K562 (cell line): Measurements from ENCODE around the gene MRNIP. TPM values are rescaled to one million over a fixed set of nuclear protein-coding genes. Genes with fewer than 3 reads are reported as not detected.
A peak's percentile ranks its signal among the peaks of the same experiment; 100 is the strongest.

ENCODE experiments used
- BRF1 ChIP-seq: IDR thresholded peaks from 3 replicates; pipeline ENCODE4 v1.6.1; 2011; ENCODE audit warnings: borderline replicate concordance, mild to moderate bottlenecking; ENCODE audit not compliant: insufficient read length; ENCODE audit errors: extremely low read depth
- CHCHD3 ChIP-seq: fragments of 250-450 bp; sonication (Bioruptor Pico); IDR thresholded peaks from 2 replicates; pipeline ENCODE4 v2.1.2; 2022; ENCODE audit warnings: mild to moderate bottlenecking
- CREB5 ChIP-seq: fragments of 250-450 bp; sonication (Bioruptor Pico); IDR thresholded peaks from 2 replicates; pipeline ENCODE4 v1.5.0; 2020; ENCODE audit warnings: mild to moderate bottlenecking
- CXXC5 ChIP-seq: fragments of 250-450 bp; sonication (Bioruptor Pico); IDR thresholded peaks from 2 replicates; pipeline ENCODE4 v1.8.0; 2022; ENCODE audit warnings: inconsistent platforms, mild to moderate bottlenecking, moderate library complexity
- E2F3 ChIP-seq: fragments of 250-450 bp; sonication (Bioruptor Pico); IDR thresholded peaks from 2 replicates; pipeline ENCODE4 v1.4.0; 2020; ENCODE audit warnings: mild to moderate bottlenecking
- ESRRA ChIP-seq: fragments of 450-650 bp; IDR thresholded peaks from 2 replicates; pipeline ENCODE4 v1.6.1; 2014; ENCODE audit warnings: low read depth, mild to moderate bottlenecking, moderate library complexity, borderline replicate concordance
- ETS2 ChIP-seq: IDR thresholded peaks from 2 replicates; pipeline ENCODE4 v1.6.1; 2016; ENCODE audit warnings: borderline replicate concordance, missing genetic modification characterization, mild to moderate bottlenecking, moderate library complexity, missing compliant biosample characterization; ENCODE audit not compliant: poor library complexity, severe bottlenecking
- FOXJ2 ChIP-seq: fragments of 200-800 bp; sonication (Bioruptor generic); IDR thresholded peaks from 2 replicates; pipeline ENCODE4 v1.6.1; 2016; ENCODE audit warnings: missing genetic modification characterization, missing compliant biosample characterization
- HDAC1 ChIP-seq, 2 experiments: fragments of 450-650 bp; IDR thresholded peaks; 2 replicates each; pipeline ENCODE4 v1.6.1; 2016 to 2017; ENCODE audit warnings: inconsistent platforms in 1 of 2, mild to moderate bottlenecking in 1 of 2, moderate library complexity in 1 of 2
- HINFP ChIP-seq: fragments of 450-650 bp; conservative IDR thresholded peaks from 2 replicates; pipeline ENCODE4 v1.6.1; 2016; ENCODE audit warnings: missing genetic modification characterization, low read depth, mild to moderate bottlenecking, control low read depth, missing compliant biosample characterization
- MAFF ChIP-seq: IDR thresholded peaks from 2 replicates; pipeline ENCODE4 v1.6.1; 2012; ENCODE audit warnings: low read length, improper control_type of control experiment
- MEIS2 ChIP-seq: fragments of 450-650 bp; IDR thresholded peaks from 2 replicates; pipeline ENCODE4 v1.6.1; 2014; ENCODE audit warnings: mild to moderate bottlenecking; ENCODE audit not compliant: partially characterized antibody
- MNT ChIP-seq, 2 experiments: fragments of 450-650 bp; conservative IDR thresholded peaks; 2 replicates each; pipeline ENCODE4 v1.6.1; 2017; ENCODE audit warnings: mild to moderate bottlenecking in 2 of 2, moderate library complexity in 2 of 2
- NFRKB ChIP-seq: fragments of 450-650 bp; IDR thresholded peaks from 2 replicates; pipeline ENCODE4 v1.6.1; 2016; ENCODE audit warnings: low read depth
- SMAD2 ChIP-seq: fragments of 150-350 bp; IDR thresholded peaks from 2 replicates; pipeline ENCODE4 v1.6.1; 2014; ENCODE audit warnings: low read depth, mild to moderate bottlenecking, low read length
- SRSF9 ChIP-seq: fragments of 200-400 bp; formaldehyde crosslinking; IDR thresholded peaks from 2 replicates; pipeline ENCODE4 v1.6.1; 2017; ENCODE audit warnings: low read depth, low read length, borderline replicate concordance
- TAF7 ChIP-seq: fragments of 450-650 bp; IDR thresholded peaks from 2 replicates; pipeline ENCODE4 v1.6.1; 2016; ENCODE audit warnings: missing genetic modification characterization, missing compliant biosample characterization
- ZBTB17 ChIP-seq: fragments of 450-650 bp; formaldehyde crosslinking; IDR thresholded peaks from 2 replicates; pipeline ENCODE4 v1.4.0; 2020; ENCODE audit warnings: mild to moderate bottlenecking
- ZBTB5 ChIP-seq: fragments of 450-650 bp; IDR thresholded peaks from 2 replicates; pipeline ENCODE4 v1.6.1; 2017; ENCODE audit warnings: antibody characterized with exemption
- ZKSCAN1 ChIP-seq: fragments of 150-350 bp; IDR thresholded peaks from 2 replicates; pipeline ENCODE4 v1.6.1; 2016; ENCODE audit warnings: low read depth, low read length
- ZNF75A ChIP-seq: fragments of 450-650 bp; formaldehyde crosslinking; IDR thresholded peaks from 2 replicates; pipeline ENCODE4 v1.4.0; 2020; ENCODE audit warnings: mild to moderate bottlenecking
- ZSCAN32 ChIP-seq: fragments of 450-650 bp; formaldehyde crosslinking; IDR thresholded peaks from 2 replicates; pipeline ENCODE4 v1.4.0; 2020; ENCODE audit warnings: mild to moderate bottlenecking, moderate library complexity
- polyA plus RNA-seq, 8 experiments: library from polyadenylated mRNA; depleted of rRNA in 4 of 8; stranded (reverse) in 5 of 8; unstranded in 3 of 8; fragments of >200 nt; fragmentation: Nextera tagmentation in 2 of 8; fragmentation: Illumina TruSeq in 1 of 8; extraction: Ambion mirVana in 2 of 8; extraction: Trizol in 1 of 8; gene quantifications; 2 replicates each; pipeline versions ENCODE4 v1.2.1 to v1.2.3, GENCODE V29; 2011 to 2014; ENCODE audit warnings: inconsistent platforms in 1 of 8, missing spikeins in 1 of 8
- total RNA-seq, 7 experiments: library from RNA; depleted of rRNA in 6 of 7; stranded (reverse); fragments of >200 nt in 6 of 7; fragmentation: Illumina TruSeq in 2 of 7; extraction: Trizol in 2 of 7; gene quantifications; 2 replicates each; pipeline versions ENCODE4 v1.2.1 to v1.2.3, GENCODE V29; 2011 to 2021; ENCODE audit warnings: low replicate concordance in 1 of 7

MRNIP gene
- total and polyA plus RNA-seq, 9 of the 15 experiments (the other 6 are each of a cell fraction or from before 2014, with no cell fraction given): 3.6 to 39.0 (median 16.8) TPM

- TF ChIP-seq CREB5 (CRISPR knock-in tag) (no peak; the same call in 1 of the 2 replicates), ZBTB17 (peak; percentile 91), CHCHD3 (no peak), MEIS2 (no peak), CXXC5 (CRISPR knock-in tag) (peak; percentile 89), ZKSCAN1 (no peak), E2F3 (CRISPR knock-in tag) (peak; percentile 92), HDAC1 (IDR thresholded peaks at IDR 0.05) (no peak; a peak in 1 of 4 replicates), NFRKB (0 out of 2 replicates have a peak, but pooled peaks have one; percentile 61), ETS2 (peak; percentile 7), ZBTB5 (no peak), BRF1 (no peak), FOXJ2 (tag) (peak; percentile 12; the same call in 1 of the 2 replicates), ESRRA (no peak), SRSF9 (no peak), SMAD2 (no peak), HINFP (tag) (peak; percentile 69; the same call in 1 of the 2 replicates), MAFF (peak; percentile 24; the same call in 1 of the 2 replicates), ZSCAN32 (peak; percentile 52; the same call in 1 of the 2 replicates), ZNF75A (no peak), TAF7 (no peak), MNT (conservative IDR thresholded peaks at IDR 0.05) (peak; percentile 91 to 95)
Measured at GRCh38 chr5:179819296-179820126, 39.1 kb downstream of the MRNIP start (continued).
